ENCODE data around the gene BCR.

The BCR gene

GRCh38 chr22:23217171-23218052 lies 37.1 kb downstream of the BCR start:
- TF ChIP-seq CTCF (IDR thresholded peaks at IDR 0.05; ENCODE audit: control insufficient read depth, extremely low read depth, insufficient read depth), result no peak
- no peak overlapping the region for H3K4me3 ChIP-seq (ENCODE audit: low read depth, low read length)

GRCh38 chr22:23218053-23218866 lies 38.0 kb downstream of the BCR start:
- DNase-seq (ENCODE audit: low read depth), result no peak
- H3K4me3 ChIP-seq (ENCODE audit: low read depth, low read length), result no peak overlapping the region
- TF ChIP-seq CTCF (IDR thresholded peaks at IDR 0.05; ENCODE audit: control insufficient read depth, extremely low read depth, insufficient read depth), result no peak

More at GRCh38 chr22:23217171-23218052, 37.1 kb downstream of the BCR start:
- DNase-seq (ENCODE audit: low read depth), result no peak

GRCh38 chr22:23218867-23219251 lies 38.5 kb downstream of the BCR start:
- DNase-seq (ENCODE audit: low read depth), result no peak
- H3K4me3 ChIP-seq (ENCODE audit: low read depth, low read length), result no peak overlapping the region
- no peak for TF ChIP-seq CTCF (IDR thresholded peaks at IDR 0.05; ENCODE audit: control insufficient read depth, extremely low read depth, insufficient read depth)

GRCh38 chr22:23219317-23219716 lies 39.0 kb downstream of the BCR start:
- TF ChIP-seq CTCF (IDR thresholded peaks at IDR 0.05; ENCODE audit: control insufficient read depth, extremely low read depth, insufficient read depth), result no peak
- H3K4me3 ChIP-seq (ENCODE audit: low read depth, low read length), result no peak overlapping the region
- no peak for DNase-seq (ENCODE audit: low read depth)

GRCh38 chr22:23219822-23220484 lies 39.6 kb downstream of the BCR start:
- H3K4me3 ChIP-seq (ENCODE audit: low read depth, low read length), result no peak overlapping the region
- DNase-seq (ENCODE audit: low read depth), result no peak
- TF ChIP-seq CTCF (IDR thresholded peaks at IDR 0.05; ENCODE audit: control insufficient read depth, extremely low read depth, insufficient read depth), result no peak

DNA sequence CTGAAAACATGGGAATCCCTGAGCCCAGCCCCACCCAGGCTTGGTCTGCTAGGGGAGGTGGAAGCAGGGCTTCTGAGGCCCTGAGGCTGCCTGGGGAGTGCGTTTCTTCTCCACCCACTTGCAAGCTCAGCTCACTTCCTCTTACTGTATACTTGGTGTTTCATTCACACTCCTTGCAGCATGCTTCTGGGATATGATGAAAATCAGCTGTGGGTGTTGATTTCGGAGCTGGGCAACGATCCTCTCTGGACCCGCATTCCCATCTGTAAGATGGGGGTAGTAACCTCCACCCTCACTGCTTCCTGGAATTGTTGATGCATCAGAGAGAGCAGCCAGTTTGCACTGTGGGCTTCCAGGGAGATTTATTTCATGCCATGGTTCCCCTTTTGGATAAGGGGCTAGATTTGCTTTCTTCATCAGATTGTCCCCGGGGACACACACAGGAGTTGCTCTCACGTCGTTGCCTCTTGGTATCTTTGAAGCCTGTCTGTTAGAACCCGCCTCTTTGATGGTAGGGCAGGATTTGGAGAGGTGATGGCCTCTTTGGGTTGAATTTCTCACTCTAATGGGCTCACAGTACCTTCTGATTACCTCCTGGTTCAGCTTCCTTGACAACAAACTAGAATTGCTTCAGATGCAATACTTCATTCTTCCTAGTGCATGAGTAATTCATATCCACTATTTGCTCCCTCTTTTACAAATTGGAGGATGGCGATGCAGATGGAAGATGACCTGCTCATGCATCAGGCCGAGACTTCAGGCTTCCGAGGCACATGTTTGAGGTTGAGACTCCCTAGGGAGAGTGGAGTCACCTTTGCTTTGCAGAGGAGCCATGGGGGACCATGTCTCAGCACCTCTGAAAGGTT lies 40.4 kb downstream of the BCR start:
- no peak overlapping the region for H3K4me3 ChIP-seq (ENCODE audit: low read depth, low read length)
- DNase-seq (ENCODE audit: low read depth), result no peak

More for the DNA sequence above, 40.4 kb downstream of the BCR start:
- TF ChIP-seq CTCF (IDR thresholded peaks at IDR 0.05; ENCODE audit: control insufficient read depth, extremely low read depth, insufficient read depth), result no peak

Measured in LNCaP clone FGC (cell line).